Left renal cortex interstitium (tissue), 4 donors: ENCODE measurements around the gene EFHB. TPM values are rescaled to one million over a fixed set of nuclear protein-coding genes. Genes with fewer than 3 reads are reported as not detected.
"Not testable (repeated sequence)": the region's sequence is repeated elsewhere in the genome, so short reads cannot be mapped to it uniquely, and the experiment has no call there.

Experiments used
- DNase-seq, 4 donors: peaks; one replicate each; pipeline ENCODE4 v3.0.0-alpha.2; 2013; ENCODE audit warnings: low read depth in 4 of 4, low spot score in 2 of 4, missing footprints in 1 of 4
- polyA plus RNA-seq, 4 donors: library from polyadenylated mRNA; unstranded; fragments of 120-200 nt; gene quantifications; one replicate each; pipeline ENCODE4 v1.2.1, GENCODE V29; 2013; ENCODE audit not compliant: insufficient read length in 4 of 4

The EFHB gene
- polyA plus RNA-seq, 4 donors: 1.0 to 8.6 (median 3.7) TPM

DNA sequence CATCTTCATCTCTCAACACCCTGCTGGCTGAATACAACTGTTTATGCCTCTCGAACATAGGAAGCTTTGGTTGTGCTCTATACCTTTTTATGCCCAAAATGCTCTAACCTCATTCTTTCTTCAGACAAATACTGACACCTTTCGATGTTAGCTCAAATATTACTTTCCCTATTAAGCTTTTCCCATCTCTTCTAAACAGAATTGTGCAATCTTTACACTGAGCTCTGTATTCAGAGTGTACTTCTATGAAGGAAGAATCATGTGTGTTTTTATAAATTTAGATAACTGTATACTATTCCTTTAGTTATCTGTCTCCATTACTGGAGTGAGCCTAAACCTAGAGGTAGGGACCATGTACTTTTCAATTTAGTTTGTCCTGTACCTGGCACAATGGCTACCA, 1.6 kb downstream of the EFHB start:
- no peak for DNase-seq

DNA sequence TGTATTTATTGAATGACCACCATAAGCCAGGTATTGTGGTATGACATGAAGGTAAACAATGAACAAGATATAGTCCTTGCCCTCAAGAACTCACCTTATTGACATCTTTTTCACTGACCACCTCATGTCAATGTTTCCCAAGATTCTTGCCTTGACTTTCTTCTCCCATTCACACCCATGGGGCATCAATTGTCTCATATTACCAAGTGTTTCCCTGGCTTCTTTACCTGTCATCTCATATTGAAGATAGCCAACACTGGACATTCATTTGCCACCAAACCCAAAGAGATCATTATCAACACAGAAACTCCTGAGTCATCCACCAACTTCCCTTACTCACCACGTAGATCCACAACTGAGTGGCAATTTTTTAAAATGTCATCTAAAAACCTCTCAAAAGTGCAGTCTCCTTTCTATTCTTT, 2.2 kb downstream of the EFHB start:
- no peak for DNase-seq

- no peak for DNase-seq
Observed at GRCh38 chr3:19931180-19931692, 2.8 kb downstream of the EFHB start.

DNA sequence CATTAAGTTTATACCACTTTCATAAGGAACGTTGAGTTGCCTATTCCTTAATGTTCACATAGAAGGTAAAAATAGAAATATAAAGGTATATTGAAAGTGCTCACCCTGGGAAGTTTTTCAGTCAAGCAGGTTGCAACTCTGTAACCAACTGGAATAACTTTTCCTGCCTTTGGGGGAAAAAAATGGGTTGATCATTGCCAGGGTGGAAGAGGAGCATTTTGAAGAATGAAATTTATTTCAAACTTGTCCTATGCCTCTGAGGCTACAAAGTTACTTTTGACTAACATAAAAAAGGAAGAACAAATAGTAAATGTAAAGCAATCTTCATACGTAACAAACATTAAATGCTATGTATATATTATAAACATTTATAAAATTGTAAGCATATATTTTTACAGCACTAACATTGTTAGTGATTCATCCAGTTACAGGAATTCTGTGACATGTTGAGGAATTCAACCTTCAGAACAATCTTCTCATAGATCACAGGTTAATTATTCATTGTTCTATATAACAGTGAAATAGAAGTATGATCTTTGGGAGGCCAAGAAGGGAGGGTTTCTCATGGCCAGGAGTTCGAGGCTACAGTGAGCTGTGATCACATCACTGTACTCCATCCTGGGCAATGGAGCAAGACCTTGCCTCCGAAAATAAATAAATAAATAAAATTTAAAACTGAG, 13.5 kb downstream of the EFHB start:
- no peak for DNase-seq

GRCh38 chr3:19917167-19917566, 16.9 kb downstream of the EFHB start:
- no peak for DNase-seq

DNA sequence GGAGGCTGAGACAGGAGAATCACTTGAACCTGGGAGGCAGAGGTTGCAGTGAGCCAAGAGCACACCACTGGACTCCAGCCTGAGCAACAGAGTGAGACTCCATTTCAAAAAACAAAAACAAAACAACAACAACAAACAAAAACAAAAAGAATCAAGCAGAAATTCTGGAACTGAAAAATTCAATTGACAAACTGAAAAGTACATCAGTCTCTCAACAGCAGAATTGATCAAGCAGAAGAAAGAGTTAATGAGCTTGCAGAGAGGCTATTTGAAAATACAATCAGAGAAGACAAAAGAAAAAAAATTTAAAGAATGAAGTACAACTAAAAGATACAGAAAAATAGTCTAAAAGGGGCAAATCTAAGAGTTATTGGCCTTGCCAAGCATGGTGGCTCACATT, 22.6 kb downstream of the EFHB start:
- DNase-seq: no peak

- no peak for DNase-seq
Observed at GRCh38 chr3:19907523-19907922, 26.5 kb downstream of the EFHB start.

- no peak for DNase-seq
Observed at GRCh38 chr3:19903649-19904048, 30.4 kb downstream of the EFHB start.

- no peak for DNase-seq
Observed at GRCh38 chr3:19901918-19902317, 32.1 kb downstream of the EFHB start.

- no peak for DNase-seq
Observed at GRCh38 chr3:19901337-19901736, 32.7 kb downstream of the EFHB start.

GRCh38 chr3:19899833-19900232, 34.2 kb downstream of the EFHB start:
- not testable (repeated sequence) for DNase-seq

- no peak for DNase-seq
Observed at GRCh38 chr3:19899264-19899663, 34.8 kb downstream of the EFHB start.

DNA sequence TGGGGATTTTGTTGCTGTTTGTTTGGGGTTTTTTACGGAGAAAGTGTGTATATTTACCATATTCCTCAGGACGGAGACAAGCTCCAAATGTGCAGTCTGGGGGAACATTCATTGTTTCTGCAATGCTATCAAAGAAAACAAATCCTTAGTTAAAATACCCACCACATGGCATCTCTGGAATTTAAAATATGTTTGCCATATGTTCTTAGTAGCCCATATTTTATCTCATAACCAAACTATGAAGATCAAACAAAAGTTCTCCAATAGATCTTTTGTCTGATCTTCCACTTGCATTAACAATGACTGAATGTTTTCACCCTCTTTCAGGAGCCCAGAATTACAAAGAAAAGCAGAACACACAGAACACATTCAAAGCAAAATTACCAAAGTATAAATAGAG, 35.3 kb downstream of the EFHB start:
- no peak for DNase-seq

DNA sequence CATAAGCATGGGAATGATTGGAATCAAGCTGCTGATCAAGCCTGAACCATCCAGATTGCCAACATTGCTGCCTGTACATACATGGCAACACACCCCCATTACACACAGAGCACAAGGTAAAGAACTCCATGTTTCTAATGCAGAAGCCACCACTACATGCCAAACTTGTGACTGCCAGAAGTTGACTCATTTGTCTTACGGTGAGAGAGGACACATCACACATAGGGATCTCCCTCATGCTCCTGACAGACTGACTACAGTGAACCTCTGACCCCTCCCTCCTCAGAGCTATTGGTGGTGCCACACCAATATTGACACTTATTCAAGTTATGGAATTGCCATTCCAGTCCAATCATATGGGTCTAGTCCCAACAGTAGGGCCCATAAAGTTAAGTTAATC, 42.3 kb downstream of the EFHB start:
- no peak for DNase-seq

DNA sequence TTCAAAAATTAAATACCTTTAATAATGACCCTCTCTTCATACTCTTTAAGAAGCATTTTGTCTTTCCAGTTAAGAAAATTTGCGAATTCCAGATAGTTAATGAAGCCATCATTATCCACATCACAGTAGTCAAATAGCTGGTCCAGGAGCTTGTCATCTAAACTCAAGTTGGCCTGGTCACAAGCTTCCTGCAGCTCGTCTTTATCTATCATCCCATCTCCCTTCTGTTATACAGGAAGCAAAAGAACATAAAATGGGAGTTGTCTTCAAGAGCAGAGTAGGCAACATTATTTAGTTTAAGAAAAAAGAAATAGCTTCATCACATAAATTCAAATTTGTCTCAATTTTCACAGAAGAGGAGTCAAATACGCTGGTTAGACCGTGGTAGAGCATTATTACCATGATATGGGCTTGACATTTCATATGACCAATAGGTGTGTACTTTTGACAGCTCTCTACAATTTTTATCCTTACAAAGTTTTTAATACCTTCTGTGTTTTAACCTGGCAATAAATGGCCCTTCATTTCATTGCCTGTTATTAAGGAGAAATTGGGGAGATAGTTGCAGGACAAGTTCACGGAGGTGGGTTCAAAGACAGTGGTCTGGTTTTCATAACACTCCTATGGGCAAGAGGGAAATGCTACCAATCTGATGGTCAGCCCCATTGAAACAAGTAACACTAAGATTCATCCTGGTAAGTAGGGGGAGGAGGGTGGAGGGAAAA, 45.4 kb downstream of the EFHB start:
- DNase-seq: no peak

GRCh38 chr3:19887122-19887521, 46.9 kb downstream of the EFHB start:
- DNase-seq: not testable (repeated sequence)

GRCh38 chr3:19886404-19886803, 47.6 kb downstream of the EFHB start:
- DNase-seq: no peak

DNA sequence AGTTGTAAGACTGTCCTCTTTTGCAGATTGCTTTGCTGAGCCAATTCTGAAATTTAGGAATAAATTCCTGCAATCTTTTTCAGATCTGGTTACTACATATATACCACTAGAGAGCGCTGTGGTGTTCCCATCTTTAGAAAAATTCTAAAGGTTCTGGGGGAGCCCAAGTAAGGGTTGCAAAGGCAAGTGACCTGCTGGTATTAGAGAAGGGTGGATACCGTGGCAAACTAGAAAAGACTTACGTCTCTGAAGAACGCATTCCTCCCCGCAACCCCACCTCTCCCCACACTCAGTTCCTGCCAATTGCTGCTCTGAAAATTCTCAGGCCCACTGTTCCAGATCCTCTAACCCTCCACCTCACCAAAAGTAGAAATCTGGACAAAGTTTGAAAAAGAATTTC, 48.5 kb downstream of the EFHB start:
- DNase-seq: no peak

- no peak for DNase-seq
Observed at GRCh38 chr3:19881852-19882251, 52.2 kb downstream of the EFHB start.

DNA sequence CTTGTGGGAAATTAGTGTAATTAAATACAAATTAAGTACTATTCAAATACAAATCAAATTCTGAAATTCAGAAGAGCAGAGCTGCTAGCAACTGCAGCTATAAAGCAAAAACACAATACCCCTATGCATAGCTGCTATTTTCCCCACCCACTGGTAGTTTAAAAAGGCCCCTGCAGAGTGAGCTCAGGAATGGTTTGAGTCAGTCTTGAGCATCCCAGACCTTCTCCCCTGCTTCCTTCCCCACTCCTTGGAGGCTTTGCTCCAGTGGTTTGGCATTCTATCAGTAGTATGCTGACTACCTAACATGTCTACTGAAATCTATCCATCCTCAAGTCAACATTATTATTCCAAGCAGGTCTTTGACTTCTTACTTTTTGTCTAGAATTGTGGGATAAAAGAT, 53.0 kb downstream of the EFHB start:
- no peak for DNase-seq

- DNase-seq: no peak
Observed at GRCh38 chr3:19877656-19878055, 56.4 kb downstream of the EFHB start.

- DNase-seq: peak in 2 of 4 donors; percentile 44 to 55
Observed at GRCh38 chr3:19866751-19867347, 67.2 kb downstream of the EFHB start.
